Left renal pelvis (tissue), 4 donors: ENCODE measurements around the gene BOLA2B. TPM values are rescaled to one million over a fixed set of nuclear protein-coding genes. Genes with fewer than 3 reads are reported as not detected.
"Not testable (repeated sequence)": the region's sequence is repeated elsewhere in the genome, so short reads cannot be mapped to it uniquely, and the experiment has no call there.

Experiments
- DNase-seq, 4 donors: peaks; one replicate each; pipeline ENCODE4 v3.0.0-alpha.2; 2013; ENCODE audit warnings: low read depth in 4 of 4, low spot score in 3 of 4
- polyA plus RNA-seq, 4 donors: library from polyadenylated mRNA; unstranded; fragments of 120-200 nt; gene quantifications; one replicate each; pipeline ENCODE4 v1.2.1, GENCODE V29; 2013; ENCODE audit not compliant: insufficient read length in 4 of 4

BOLA2B gene
- 10 to 100 TPM; 13.0 to 38.3 (median 19.8) TPM for polyA plus RNA-seq

DNA sequence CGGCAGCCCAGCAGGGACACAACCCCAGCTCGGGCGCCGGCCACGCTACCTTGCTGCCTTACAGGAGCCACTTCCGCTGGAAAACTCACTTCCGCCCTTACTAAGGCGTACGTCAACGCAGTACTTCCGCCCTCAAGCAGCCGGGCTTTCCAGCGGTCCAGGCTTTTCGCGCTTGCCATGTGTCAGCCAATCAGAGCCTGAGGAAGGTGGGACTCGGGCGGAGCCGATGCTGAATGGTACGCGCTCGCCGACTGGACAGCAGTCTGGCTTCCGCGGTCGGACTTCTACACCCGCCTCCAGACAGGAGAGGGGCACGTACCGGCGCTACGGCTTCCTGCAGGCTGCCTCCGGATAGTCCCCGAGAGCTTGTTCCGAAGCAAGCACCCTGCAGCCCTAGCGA is at the start of gene BOLA2B, which contains the start of gene SLX1A:
BOLA2B (minus strand) TSS at position 52 of the 400 bp plus-strand sequence. CDS start 71 bp downstream, outside the sequence.
SLX1A (plus strand) TSS at position 261 of the 400 bp plus-strand sequence. CDS start 210 bp downstream, outside the sequence.
- not testable (repeated sequence) for DNase-seq

DNA sequence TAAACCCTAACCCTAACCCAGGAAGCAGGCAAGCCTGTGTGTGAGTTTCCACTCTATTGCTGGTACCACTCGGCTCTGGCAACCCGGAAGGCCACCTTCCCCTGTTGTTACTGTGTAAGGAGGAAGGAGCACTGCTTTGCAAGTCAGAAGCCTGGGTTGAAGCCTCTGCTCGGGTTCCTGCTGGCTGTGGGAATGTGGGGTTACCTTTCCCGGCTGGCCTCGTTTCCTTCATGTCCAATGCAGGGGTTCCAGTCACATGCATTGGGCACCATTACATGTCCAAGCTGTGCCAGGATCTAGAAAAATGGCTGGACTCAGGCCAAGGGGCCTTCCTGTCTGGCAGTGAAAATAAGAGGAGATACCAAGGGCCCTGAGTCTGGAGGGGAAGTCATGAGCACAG is 23.6 kb upstream of the BOLA2B start:
- not testable (repeated sequence) for DNase-seq

DNA sequence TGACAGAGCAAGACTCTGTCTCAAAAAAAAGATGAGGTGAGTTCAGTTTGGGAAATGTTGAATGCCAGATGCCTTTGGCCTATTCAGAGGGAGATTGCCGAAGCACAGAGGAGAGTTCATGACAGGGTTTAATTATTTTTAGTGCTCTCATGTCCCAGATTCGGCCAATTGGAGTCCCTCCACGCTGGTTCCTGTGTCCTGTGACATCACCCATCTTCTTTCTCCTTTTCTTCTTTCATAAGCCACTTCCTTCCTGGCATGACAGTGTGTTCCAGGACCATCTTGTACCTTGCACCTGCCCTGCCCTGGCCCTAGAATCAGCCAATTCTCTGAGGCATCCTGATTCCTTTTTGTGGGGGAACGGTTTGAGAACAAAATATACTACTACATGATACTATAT is 17.9 kb upstream of the BOLA2B start:
- DNase-seq, result not testable (repeated sequence)

DNA sequence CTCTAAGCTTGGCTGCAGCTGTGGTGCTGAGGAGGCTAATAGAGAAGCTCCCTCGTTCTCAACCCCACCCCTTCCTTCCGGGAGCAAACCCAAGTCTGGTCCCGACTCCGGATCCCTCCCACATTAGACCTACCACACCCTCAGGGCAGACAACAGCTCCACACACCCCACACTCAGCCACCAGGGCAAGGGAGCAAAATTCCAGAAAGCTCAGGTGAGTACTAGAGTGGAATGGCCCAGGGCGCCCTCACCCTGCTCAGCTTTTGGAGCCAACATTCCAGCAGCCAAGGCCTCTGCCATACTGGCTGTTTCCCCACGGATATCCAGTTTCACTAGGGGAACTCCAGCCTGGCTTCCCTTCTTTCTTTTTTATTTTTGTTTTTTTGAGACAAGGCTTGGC is 15.6 kb upstream of the BOLA2B start:
- not testable (repeated sequence) for DNase-seq

DNA sequence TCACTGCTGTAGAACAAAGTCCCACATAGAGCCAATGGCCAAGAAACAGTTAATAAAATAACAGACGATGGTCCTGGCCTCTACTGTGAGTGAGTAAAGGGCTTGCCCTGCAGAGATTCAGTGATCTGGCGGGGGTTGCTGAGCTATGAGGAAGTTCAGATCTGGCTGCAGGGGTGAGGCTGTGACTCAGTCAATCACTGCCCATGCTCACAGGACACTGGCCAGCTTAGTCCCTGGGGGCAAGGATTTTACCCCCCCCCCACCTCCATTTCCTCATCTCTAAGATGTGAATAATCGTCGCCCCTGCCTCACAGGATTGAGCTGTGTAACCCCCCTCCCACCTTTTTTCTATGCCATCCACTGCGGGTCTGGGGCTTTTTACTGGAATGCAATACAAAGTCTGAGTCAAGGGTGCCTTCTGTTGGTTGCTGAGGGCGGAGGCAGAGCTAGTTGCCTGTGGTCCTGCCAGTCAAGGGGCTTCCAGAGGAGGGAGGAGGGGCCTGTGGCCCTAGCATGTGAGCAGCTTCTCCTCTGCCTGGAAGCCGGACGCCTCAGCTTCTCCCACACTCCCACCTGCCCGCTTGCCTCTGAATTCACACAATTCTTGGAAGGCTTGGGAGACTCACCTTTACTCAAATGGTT is 13.7 kb upstream of the BOLA2B start:
- DNase-seq, result not testable (repeated sequence)

DNA sequence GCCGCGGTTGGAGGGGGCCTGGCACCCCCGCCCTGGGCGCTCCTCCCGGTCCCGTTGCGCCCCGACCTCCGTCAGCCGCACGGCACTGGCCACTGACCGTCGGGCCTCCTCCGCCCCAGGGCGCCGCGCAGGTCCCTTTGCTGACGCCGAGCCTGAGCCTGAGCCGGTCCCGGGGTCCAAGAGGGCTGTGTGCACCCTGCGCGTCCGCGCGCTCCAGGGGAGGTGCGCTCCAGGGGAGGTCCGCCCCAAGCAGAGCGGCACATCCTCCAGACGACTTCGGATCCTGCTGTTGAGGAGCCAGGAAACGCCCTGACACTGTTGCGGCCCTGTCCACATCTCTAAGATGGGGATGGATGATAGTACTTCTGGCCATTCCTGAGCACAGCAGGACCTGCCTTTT is 12.8 kb upstream of the BOLA2B start:
- DNase-seq, result not testable (repeated sequence)

DNA sequence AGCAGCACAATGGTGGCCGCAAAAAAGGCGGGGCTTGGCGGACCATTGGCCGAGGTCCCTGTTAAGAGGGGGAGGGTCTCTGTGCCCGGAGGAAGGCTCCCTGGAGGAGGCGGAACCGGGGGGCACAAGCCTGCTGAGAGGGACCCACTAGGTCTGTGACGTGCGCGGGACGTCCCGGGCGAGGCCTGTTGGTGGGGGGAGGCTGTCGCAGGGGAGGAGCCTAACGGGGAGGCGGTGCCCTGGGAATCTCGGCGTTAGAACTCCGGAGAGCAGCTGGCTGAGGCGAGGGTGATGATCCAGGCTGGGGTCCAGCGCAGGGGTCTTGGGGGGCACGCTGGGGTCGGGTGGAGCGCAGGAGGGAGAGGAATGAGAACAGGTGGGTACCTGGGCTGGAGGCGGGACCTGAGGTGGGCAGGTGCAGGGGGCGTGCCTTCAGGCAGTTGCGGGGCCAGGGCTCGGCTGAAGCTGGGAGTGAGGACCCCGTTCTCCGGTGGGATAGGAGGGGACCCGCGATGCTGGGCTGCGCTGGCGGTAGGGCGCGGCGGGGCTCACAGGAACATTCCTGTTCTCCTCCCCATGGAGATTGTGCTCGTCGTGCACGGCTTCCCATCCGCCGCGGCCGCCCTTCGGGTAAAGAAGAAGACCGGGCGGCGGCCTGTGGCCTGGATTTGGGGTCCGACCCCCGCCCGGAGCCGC is 12.2 kb upstream of the BOLA2B start:
- DNase-seq, result not testable (repeated sequence)

DNA sequence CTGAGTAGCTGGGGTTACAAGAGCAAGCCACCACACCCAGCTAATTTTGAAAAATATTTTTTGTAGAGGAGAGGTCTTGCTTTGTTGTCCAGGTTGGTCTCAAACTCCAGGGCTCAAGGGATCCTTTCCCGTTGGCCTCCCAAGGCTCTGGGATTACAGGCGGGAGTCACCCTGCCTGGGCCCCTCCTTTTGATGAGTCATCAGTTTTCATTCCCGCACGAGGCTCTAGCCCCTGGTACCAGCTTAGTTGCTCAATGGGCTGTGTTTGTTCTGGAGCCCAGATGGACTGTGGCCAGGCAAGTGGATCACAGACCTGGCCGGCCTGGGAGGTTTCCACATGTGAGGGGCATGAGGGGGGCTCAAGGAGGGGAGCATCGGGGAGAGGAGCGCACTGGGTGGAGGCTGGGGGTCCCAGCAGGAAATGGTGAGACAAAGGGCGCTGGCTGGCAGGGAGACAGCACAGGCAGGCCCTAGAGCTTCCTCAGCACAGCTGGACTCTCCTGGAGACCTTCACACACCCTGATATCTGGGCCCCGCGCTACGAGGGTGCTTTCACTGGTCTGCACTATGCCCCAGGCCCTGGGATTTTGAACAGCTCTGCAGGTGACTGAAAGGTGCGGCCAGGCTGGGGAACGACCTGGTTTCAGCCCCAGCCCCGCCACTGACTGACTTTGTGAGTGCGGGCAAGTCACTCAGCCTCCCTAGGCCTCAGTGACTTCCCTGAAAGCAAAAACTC is 6.3 kb upstream of the BOLA2B start:
- not testable (repeated sequence) for DNase-seq

DNA sequence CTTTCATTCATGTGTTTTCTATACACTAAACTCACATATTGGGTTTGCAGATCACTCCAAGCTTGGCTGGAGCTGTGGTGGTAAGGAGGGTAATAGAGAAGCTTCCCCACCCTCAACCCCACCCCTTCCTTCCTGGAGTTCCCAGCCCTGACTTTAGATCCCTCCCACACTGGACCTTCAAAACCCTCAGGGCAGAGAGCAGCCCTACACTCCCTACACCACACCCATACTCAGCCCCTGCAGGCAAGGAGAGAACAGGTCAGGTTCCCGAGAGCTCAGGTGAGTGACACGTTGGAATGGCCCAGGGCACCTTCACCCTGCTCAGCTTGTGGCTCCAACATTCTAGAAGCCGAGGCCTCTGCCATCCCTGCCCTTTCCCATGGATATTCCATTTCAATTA is 5.6 kb upstream of the BOLA2B start, which contains the start of gene SULT1A3:
SULT1A3 (plus strand) TSS at position 207 of the 400 bp plus-strand sequence. CDS start 1,474 bp downstream, outside the sequence.
- not testable (repeated sequence) for DNase-seq

DNA sequence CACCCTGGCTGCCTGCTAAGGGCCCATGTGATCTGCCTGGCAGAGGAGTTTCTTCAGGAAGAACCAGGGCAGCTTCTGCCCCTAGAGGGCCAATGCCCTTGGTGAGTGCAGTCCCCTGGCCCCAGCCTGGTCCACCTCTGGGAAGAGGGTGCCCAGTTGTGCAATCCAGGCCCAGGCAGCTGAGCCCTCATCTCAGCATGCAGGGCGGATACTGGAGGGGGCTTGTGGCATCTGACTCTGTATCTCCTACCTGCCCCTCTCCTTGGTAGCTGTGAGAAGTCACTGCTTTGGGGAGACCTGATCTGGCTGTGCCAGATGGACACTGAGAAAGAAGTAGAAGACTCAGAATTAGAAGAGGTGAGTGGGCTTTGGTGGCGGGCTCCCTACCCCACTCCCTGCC is 3.5 kb upstream of the BOLA2B start:
- not testable (repeated sequence) for DNase-seq

DNA sequence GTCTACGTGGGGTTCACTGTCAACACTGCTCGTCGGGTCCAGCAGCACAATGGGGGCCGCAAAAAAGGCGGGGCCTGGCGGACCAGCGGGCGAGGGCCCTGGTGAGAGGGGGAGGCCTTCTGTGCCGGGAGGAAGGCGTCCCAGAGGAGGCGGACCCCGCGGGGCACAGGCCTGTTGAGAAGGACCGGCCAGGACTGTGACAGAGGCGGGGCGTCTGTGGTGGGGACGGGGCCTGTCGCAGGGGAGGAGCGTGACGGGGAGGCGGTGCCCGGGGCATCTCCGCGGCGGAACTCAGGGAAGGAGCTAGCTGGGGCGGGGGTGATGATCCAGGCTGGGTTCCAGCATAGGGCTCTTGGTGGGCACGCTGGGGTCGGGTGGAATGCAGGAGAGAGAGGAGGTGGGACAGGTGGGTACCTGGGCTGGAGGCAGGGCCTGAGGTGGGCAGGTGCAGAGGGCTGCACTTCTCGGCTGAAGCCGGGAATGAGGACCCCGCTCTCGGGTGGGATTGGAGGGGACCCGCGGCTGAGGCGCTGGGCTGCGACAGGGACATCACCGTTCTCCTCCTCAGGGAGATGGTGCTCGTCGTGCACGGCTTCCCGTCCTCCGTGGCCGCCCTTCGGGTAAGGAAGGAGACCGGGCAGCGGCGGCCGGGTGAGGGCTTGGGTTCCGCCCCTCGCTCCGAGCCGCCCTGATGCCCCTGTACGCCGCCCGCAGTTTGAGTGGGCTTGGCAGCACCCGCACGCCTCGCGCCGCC is 883 bp upstream of the BOLA2B start:
- not testable (repeated sequence) for DNase-seq

DNA sequence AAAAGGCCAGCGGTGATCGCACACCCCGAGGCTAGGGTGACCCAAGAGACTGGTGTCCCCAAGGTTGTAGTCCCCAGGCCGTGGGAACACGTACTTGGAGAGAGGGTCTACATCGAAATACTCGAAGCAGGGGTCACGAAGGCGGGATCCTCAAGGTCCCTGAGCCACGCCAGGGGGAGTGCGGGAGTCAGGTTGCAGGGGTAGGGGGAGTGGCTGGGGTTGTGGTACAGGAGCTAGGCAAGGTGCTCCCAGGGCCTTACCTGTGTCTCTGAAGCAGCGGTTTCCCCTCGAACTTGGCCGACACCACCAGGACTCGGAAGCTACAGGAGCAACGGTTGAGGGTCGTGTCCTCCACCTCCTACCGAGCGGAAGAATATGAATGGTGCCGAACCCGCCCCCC is 368 bp downstream of the BOLA2B start:
- DNase-seq, result not testable (repeated sequence)

DNA sequence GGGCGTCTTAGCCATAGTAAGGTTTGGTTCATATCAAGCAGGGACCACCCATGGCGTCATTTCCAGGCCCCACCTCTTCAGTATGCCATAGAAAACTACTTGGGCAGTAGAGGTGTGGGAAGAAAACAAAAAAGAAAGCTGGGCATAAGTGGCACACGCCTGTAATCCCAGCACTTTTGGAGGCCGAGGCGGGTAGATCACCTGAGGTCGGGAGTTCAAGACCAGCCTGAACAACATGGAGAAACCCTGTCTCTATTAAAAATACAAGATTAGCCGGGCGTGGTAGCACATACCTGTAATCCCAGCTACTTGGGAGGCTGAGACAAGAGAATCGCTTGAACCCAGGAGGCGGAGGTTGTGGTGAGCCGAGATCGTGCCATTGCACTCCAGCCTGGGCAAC is 2.3 kb downstream of the BOLA2B start:
- not testable (repeated sequence) for DNase-seq

DNA sequence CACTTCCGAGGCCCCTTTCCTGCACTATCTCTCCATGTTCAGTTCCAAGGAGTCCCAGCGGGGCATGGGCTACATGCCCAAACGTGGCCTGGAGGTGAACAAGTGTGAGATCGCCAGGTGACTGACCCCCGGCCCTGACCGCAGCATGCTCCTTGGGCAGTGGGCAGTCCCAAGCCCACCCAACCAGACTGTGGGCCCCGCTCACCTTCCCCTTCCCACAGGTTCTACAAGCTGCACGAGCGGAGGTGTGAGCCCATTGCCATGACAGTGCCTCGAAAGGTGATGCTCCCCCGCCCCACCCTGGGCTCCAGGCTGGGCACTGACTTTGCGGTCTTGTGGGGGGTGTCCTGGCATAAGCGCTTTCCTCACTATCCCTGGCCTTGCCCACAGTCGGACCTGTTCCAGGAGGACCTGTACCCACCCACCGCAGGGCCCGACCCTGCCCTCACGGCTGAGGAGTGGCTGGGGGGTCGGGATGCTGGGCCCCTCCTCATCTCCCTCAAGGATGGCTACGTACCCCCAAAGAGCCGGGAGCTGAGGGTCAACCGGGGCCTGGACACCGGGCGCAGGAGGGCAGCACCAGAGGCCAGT is 5.4 kb downstream of the BOLA2B start:
- no peak for DNase-seq

DNA sequence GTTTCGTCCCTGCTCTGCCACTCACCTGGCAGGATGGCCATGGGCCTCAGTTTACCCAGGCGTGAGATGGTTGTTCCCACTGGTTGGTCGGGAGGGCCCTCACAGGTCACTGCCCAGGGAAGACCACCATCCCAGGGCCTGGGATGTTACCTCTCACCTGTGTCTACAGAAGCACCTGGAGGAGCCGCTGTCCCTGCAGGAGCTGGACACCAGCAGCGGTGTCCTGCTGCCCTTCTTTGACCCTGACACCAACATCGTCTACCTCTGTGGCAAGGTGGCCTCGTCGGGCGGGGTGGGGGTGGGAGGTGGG is 6.0 kb downstream of the BOLA2B start:
- DNase-seq, result no peak

DNA sequence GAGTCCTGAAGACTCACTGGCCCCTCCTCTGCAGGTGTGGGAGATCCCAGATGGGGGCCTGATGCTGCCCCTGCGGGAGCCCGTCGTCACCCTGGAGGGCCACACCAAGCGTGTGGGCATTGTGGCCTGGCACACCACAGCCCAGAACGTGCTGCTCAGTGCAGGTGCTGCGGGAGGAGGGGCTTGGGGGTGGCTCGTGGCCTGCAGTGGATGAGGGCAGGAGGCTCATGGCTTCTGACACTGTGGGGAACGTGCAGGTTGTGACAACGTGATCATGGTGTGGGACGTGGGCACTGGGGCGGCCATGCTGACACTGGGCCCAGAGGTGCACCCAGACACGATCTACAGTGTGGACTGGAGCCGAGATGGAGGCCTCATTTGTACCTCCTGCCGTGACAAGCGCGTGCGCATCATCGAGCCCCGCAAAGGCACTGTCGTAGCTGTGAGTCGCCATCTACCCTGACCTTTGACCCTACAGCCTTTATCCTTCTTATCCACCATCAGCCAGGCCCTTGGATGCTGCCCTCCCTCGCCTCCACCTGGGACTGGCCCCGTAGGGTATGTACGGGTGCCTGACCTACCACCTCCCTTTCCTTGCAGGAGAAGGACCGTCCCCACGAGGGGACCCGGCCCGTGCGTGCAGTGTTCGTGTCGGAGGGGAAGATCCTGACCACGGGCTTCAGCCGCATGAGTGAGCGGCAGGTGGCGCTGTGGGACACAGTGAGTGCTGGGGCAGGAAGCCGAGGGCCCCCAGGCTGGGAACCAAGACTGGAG is 6.5 kb downstream of the BOLA2B start:
- no peak for DNase-seq

DNA sequence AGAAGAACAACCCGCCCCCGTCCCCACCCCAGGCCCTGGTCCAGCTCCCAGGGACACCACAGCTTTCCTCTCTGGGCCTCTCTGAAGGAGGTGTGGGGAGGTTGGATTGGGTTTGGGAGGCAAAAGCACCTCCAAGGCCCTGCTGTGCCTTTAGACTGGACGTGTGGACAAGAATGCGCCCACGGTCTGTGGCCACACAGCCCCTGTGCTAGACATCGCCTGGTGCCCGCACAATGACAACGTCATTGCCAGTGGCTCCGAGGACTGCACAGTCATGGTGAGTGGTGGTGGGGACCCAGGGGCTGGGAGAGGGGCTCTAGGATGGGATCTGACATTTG is 7.1 kb downstream of the BOLA2B start:
- no peak for DNase-seq

DNA sequence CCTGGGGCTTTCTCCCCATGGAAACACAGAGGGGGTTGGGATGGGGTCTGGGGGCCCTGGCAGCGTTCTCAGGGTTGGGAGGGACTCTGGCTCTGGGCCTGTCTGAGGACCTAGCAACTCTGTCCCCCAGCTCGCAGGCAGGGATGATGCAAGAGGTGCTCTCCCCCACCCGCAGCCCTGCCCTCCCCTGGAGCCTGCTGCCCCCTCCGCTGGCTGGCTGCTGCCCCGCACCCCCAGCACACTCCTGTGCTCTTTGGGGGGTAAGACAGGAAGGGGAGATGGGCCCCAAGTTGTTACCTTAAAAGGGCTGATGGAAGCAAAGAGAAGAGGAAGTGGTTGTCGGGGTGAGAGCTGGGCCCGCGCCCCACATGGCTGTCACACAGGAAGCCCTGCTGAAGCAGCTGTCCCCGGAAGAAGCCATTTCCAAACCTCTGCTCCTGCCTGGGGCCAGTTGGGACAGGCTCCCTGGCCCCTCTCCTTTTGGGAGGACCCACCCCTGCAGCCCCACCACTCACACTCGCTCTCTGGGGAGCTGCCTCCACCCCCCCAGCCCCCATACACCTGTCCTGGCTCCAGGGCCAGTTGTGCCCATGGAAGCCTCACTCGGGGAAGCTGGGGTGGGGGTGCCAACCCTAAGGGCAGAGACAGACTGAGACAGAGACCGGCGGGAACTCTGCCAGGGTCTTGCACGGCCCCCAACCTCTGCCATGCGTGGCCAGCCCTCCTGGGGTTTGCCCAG is 7.6 kb downstream of the BOLA2B start:
- DNase-seq, result no peak
